GM12878 (cell line): Measurements from ENCODE around the gene SATB2. TPM values are rescaled to one million over a fixed set of nuclear protein-coding genes. Genes with fewer than 3 reads are reported as not detected.

Source experiments
- ATAC-seq: fragments of 200-7000 bp; cut with Tn5 transposase; 3 replicates; pipeline ENCODE4 v1.9.1; 2020; ENCODE audit warnings: mild to moderate bottlenecking, moderate library complexity
- BruUV-seq: library from RNA; stranded (reverse); fragments of 400-500 nt; replicated peaks from 2 replicates; lab custom pipeline; 2021; lab: Mats Ljungman, UMichigan
- CTCF ChIA-PET: fragments of 300-600 bp; sonication (Branson Sonifier 250); formaldehyde crosslinking; extraction: SDS; loops from one replicate; lab custom pipeline; 2021; ENCODE audit warnings: inconsistent platforms; lab: Yijun Ruan, JAX
- POLR2A ChIA-PET: fragments of 350-600 bp; formaldehyde crosslinking; extraction: SDS; loops from one replicate; lab custom pipeline; 2021; ENCODE audit warnings: inconsistent platforms; lab: Charles Lee
- RAD21 ChIA-PET: fragments of 300-600 bp; sonication (Branson Sonifier 250); formaldehyde crosslinking; loops from one replicate; lab custom pipeline; 2023; ENCODE audit warnings: antibody characterized with exemption; ENCODE audit not compliant: unreplicated experiment; lab: Charles Lee
- SMC1A ChIA-PET: fragments of 300-600 bp; sonication (Branson Sonifier 250); formaldehyde crosslinking; loops from one replicate; lab custom pipeline; 2023; ENCODE audit not compliant: unreplicated experiment, uncharacterized antibody; lab: Charles Lee
- DNase-seq: peaks from one replicate; pipeline ENCODE4 v3.0.0-alpha.2; 2011; ENCODE audit warnings: low read depth, low spot score
- FAIRE-seq: peaks from 3 replicates; lab custom pipeline; 2011; peaks lifted over from hg19 to GRCh38; lab: Jason Lieb, UNC
- H2AFZ ChIP-seq: 2 replicates; pipeline ENCODE4 v1.6.0; 2011; ENCODE audit warnings: low read depth, low read length, control low read depth; ENCODE audit not compliant: control insufficient read depth
- H3K27ac ChIP-seq: 2 replicates; pipeline ENCODE4 v1.5.1; 2011; ENCODE audit warnings: control low read depth; ENCODE audit not compliant: control insufficient read depth, insufficient read depth
- H3K27me3 ChIP-seq, 2 experiments: replicated peaks in 1 of 2; 2 replicates each; pipeline versions ENCODE4 v1.6.0 to v1.6.1; 2011; ENCODE audit warnings: low read length in 1 of 2; ENCODE audit not compliant: control insufficient read depth in 2 of 2, insufficient read depth in 2 of 2
- H3K36me3 ChIP-seq, 2 experiments: 2 replicates each; pipeline ENCODE4 v1.5.1; 2011; ENCODE audit warnings: low read length in 1 of 2; ENCODE audit not compliant: control insufficient read depth in 2 of 2, insufficient read depth in 2 of 2
- H3K4me1 ChIP-seq: 2 replicates; pipeline ENCODE4 v1.6.1; 2011; ENCODE audit warnings: mild to moderate bottlenecking, low read length, moderate library complexity, mixed read lengths; ENCODE audit not compliant: control insufficient read depth, insufficient read depth
- H3K4me2 ChIP-seq: 2 replicates; pipeline ENCODE4 v1.6.0; 2011; ENCODE audit warnings: control low read depth; ENCODE audit not compliant: control insufficient read depth, insufficient read depth
- H3K4me3 ChIP-seq: fragments of 200-600 bp; sonication (generic); 2 replicates; pipeline ENCODE4 v1.5.1; 2016
- H3K79me2 ChIP-seq: 2 replicates; pipeline ENCODE4 v1.6.0; 2011; ENCODE audit warnings: low read length; ENCODE audit not compliant: control insufficient read depth, insufficient read depth
- H3K9ac ChIP-seq: 2 replicates; pipeline ENCODE4 v1.8.0; 2011; ENCODE audit warnings: low read length, control low read depth, mixed read lengths; ENCODE audit not compliant: control insufficient read depth, insufficient read depth
- H3K9me3 ChIP-seq: replicated peaks from 3 replicates; pipeline ENCODE4 v1.5.1; 2011; ENCODE audit warnings: mild to moderate bottlenecking, low read length; ENCODE audit not compliant: control insufficient read depth, insufficient read depth
- H4K20me1 ChIP-seq: 2 replicates; pipeline ENCODE4 v1.6.0; 2011; ENCODE audit not compliant: control insufficient read depth, insufficient read depth
- in situ Hi-C: fragments of 300-500 bp; cut with MboI; formaldehyde crosslinking; loops from 9 replicates; pipeline ENCODE4 v1.14.3; 2018; ENCODE audit warnings: mixed read lengths
- intact Hi-C: fragments of 100-400 bp; cut with micrococcal nuclease; formaldehyde crosslinking; loops from one replicate; pipeline ENCODE4 v1.14.2; 2022; ENCODE audit not compliant: unreplicated experiment
- polyA plus RNA-seq, 11 experiments: library from polyadenylated mRNA; depleted of rRNA in 4 of 11; unstranded in 6 of 11; stranded (reverse) in 5 of 11; fragments of >200 nt; fragmentation: Nextera tagmentation in 4 of 11; fragmentation: Illumina TruSeq in 1 of 11; extraction: Ambion mirVana in 4 of 11; extraction: Trizol in 1 of 11; gene quantifications; 1 replicate in 1 of 11; 2 replicates in 10 of 11; pipeline versions ENCODE4 v1.2.1 to v1.2.3, GENCODE V29; 2011 to 2016; ENCODE audit warnings: inconsistent platforms in 2 of 11, missing spikeins in 2 of 11, low read depth in 1 of 11
- total RNA-seq, 4 experiments: library from RNA; depleted of rRNA in 3 of 4; stranded (reverse); fragments of >200 nt in 3 of 4; fragmentation: Illumina TruSeq in 1 of 4; extraction: Trizol in 1 of 4; gene quantifications; 2 replicates each; pipeline versions ENCODE4 v1.2.1 to v1.2.3, GENCODE V29; 2013 to 2021
- TF ChIP-seq, protein P1 (sequence below): fragments of 450-650 bp; IDR thresholded peaks from 2 replicates; pipeline ENCODE4 v1.6.1; 2017; ENCODE audit warnings: antibody characterized with exemption, mild to moderate bottlenecking, moderate library complexity
- TF ChIP-seq, protein P2 (sequence below): IDR thresholded peaks from 2 replicates; pipeline ENCODE4 v1.6.1; 2011; ENCODE audit warnings: borderline replicate concordance, low read depth, mild to moderate bottlenecking, moderate library complexity, low read length; ENCODE audit not compliant: insufficient read depth, poor library complexity, severe bottlenecking

Gene SATB2
- total and polyA plus RNA-seq, 10 of the 15 experiments (the other 5 are each of a cell fraction or from before 2014, with no cell fraction given): 0.03 to 0.56 (median 0.08) TPM; not detected in 3

DNA sequence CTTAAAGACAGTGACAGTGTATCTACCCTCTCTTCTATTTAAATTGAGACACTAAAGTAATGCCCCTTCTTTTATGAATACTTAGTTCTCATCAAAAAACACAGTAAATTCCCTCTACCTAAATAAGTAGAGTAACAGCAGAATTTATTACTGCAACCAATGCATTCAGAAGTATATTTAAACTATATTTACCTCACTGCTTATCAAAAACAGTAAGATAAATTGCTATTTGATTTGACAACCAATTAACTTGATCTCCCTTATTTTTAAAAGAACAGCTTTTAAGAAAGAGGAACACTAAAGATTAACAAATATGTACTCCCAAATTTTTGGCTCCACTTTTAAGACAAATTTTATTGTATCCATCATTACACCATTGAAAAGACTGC lies 4.8 kb downstream of the SATB2 start:
- intact Hi-C loops: no loop called here
- H4K20me1 ChIP-seq: no peaks in the 10 kb centered on the region
- H3K27me3 ChIP-seq: peaks cover 4 to 15% of the 10 kb centered on the region in 2 experiments; a peak in 3 of 4 replicates
- H3K9ac ChIP-seq: no peak overlapping the region
- no TSS peak for BruUV-seq
- H3K79me2 ChIP-seq: no peaks in the 10 kb centered on the region
- H3K36me3 ChIP-seq: no peaks in the 10 kb centered on the region
- no peak overlapping the region for H3K4me3 ChIP-seq
- no peak overlapping the region for H2AFZ ChIP-seq
- H3K9me3 ChIP-seq: no peaks in the 10 kb centered on the region; the same call in 2 of the 3 replicates
- ATAC-seq (no peak), DNase-seq (no peak), FAIRE-seq (no peak)
- SMC1A ChIA-PET: interaction anchor here (1.0 to 1.3 kb wide), 2 partner anchors 15 to 35 kb away, joined by 3 read pairs; no protein-coding TSS in a partner anchor
- in situ Hi-C loops: no loop called here
- POLR2A ChIA-PET: interaction anchor here (0.7 kb wide), 1 partner anchor 706 kb away, joined by 3 read pairs; no protein-coding TSS in a partner anchor
- H3K4me1 ChIP-seq: no peaks in the 10 kb centered on the region
- TF ChIP-seq, protein P1, sequence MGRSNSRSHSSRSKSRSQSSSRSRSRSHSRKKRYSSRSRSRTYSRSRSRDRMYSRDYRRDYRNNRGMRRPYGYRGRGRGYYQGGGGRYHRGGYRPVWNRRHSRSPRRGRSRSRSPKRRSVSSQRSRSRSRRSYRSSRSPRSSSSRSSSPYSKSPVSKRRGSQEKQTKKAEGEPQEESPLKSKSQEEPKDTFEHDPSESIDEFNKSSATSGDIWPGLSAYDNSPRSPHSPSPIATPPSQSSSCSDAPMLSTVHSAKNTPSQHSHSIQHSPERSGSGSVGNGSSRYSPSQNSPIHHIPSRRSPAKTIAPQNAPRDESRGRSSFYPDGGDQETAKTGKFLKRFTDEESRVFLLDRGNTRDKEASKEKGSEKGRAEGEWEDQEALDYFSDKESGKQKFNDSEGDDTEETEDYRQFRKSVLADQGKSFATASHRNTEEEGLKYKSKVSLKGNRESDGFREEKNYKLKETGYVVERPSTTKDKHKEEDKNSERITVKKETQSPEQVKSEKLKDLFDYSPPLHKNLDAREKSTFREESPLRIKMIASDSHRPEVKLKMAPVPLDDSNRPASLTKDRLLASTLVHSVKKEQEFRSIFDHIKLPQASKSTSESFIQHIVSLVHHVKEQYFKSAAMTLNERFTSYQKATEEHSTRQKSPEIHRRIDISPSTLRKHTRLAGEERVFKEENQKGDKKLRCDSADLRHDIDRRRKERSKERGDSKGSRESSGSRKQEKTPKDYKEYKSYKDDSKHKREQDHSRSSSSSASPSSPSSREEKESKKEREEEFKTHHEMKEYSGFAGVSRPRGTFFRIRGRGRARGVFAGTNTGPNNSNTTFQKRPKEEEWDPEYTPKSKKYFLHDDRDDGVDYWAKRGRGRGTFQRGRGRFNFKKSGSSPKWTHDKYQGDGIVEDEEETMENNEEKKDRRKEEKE: no peak
- TF ChIP-seq, protein P2, sequence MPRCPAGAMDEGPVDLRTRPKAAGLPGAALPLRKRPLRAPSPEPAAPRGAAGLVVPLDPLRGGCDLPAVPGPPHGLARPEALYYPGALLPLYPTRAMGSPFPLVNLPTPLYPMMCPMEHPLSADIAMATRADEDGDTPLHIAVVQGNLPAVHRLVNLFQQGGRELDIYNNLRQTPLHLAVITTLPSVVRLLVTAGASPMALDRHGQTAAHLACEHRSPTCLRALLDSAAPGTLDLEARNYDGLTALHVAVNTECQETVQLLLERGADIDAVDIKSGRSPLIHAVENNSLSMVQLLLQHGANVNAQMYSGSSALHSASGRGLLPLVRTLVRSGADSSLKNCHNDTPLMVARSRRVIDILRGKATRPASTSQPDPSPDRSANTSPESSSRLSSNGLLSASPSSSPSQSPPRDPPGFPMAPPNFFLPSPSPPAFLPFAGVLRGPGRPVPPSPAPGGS: no peak
- no peak overlapping the region for H3K4me2 ChIP-seq
- CTCF ChIA-PET: interaction anchor here (0.7 kb wide), 1 partner anchor 981 kb away, joined by 3 read pairs; no protein-coding TSS in a partner anchor
- no peak overlapping the region for H3K27ac ChIP-seq
- RAD21 ChIA-PET: interaction anchor here (1.2 kb wide), 1 partner anchor 15 kb away, joined by 3 read pairs; no protein-coding TSS in a partner anchor
